Renal pelvis (tissue), 4 donors: Measurements from ENCODE around the gene FOXL1. TPM values are rescaled to one million over a fixed set of nuclear protein-coding genes. Genes with fewer than 3 reads are reported as not detected.

Experiments used
- DNase-seq: peaks from one replicate; pipeline ENCODE4 v3.0.0-alpha.2; 2013
- polyA plus RNA-seq, 3 donors: library from polyadenylated mRNA; unstranded; fragments of 120-200 nt; gene quantifications; one replicate each; pipeline ENCODE4 v1.2.1, GENCODE V29; 2013; ENCODE audit not compliant: insufficient read length in 3 of 3

The FOXL1 gene
- polyA plus RNA-seq, 3 donors = 13.5 to 19.1 (median 15.1) TPM

DNA sequence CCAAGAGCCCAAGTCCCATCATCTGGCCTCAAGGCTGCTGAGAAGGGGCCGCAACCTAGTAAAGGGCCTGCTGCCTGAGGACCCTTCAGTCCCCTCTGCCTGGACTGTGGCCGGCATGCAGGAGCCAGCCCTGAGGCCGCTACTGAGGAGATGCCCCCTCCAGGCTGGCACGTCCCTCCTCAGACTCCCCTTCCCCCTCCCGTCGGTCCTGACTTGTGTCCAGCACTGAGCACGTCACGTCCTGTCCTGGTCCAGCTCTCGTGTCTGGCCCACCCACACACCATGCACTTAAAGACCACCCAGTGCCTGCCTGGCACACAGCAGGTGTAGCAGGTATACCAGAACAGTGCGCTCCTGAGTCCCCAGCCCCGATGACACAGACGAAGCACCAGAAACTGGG lies 32.9 kb upstream of the FOXL1 start:
- no peak for DNase-seq

DNA sequence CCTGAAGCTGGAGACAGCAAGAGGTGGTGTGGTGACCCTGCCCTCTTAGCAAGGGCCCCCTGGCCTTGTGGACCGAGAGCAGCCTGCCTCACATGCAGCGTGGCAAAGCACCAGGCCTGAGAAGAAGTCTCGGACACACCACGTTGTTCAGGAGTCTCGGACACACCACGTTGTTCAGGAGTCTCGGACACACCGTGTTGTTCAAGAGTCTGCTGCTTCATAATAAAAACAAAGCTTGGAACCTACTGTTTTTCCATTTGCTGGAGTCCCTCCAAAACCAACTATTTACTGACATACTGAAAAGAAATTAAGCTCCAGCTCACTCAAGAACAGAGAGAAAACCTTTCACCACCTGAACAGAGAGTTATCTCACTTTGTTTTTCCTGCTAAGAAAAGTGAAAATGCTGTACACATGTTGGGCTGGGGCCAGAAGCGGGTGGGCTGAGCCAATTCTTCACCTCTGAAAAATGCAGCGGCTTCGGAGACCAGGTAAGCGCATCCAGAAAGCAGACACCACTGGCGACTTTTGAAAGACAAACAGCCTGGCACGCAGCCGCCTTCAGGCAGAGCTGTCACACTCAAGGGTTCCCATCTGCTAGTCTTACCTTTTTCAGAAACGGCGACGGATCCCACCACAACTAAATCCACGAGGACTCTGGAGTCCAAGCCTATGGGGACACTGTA lies 32.3 kb upstream of the FOXL1 start:
- DNase-seq = no peak

DNA sequence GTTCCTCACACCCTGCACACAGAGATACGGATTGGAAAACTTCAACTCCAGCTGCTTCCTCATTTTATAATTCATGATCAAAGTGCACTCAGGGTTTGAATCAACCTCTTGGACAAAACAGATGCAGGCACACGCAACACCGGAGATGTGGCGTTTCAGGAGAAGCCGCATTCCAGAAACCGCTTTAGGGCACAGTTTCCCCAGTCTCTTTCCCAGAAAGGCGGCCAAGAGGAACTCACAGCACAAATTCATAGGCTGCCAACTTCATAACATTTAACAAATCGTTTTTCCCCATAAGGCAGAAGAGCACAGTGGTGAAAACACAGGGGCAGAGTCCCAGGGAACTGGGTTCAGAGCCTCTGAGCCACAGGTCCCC lies 31.7 kb upstream of the FOXL1 start:
- DNase-seq = no peak

DNA sequence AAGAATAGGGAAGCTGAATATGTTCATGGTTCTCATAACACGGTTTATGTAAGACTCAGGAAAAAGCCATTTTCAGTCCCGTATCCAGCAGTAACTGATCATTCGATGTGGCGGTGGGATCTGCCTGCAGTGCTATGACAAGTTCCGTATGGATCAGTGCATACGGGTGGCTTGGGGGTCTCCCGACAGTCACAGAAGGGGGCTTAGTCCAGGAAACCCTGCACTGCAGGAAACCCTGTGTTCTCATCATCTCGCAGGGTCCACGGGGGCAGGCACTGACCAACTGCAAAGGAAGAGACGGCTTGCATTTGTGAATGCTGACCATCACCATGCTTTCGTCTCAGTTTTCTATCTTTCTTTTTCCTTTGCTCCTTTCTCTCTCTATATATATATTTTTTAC lies 31.1 kb upstream of the FOXL1 start:
- no peak for DNase-seq

DNA sequence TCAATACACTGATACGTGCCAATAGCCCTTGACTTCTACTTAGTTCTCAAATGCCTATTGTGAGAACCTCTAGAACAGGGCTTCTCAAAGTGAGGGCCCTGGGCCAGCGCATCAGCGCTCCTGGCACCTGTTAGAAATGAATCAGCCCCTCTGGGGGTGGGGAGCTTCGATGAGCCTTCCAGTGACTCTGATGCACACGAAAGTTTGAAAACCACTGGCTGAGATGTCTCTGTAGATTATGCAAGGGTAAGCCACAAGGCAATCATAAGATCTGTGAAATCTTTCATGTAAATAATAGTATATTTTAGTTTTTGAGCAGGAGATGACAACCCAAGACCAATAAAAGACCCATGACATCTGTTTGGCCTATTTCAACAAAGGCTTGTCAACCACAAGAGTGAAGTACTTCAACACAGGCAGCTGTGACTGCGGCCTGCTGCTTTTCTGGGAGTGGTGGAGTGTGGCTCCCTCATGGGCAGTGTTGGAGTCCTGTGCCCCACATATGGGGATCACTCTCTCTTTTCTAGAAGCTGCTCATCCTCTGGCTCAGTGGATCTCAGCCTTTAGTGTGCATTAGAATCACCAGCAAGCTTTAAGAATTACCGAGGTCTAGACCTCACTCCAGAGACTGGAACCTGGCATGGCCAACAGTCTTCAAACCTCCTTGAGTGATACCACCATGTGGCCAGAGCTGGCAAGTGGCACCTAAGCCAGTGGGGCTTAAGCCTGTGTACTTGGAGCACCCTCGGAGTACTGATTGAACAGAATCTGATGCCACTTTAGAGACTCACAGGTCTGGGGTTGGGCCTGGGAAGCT lies 29.1 kb upstream of the FOXL1 start:
- no peak for DNase-seq

DNA sequence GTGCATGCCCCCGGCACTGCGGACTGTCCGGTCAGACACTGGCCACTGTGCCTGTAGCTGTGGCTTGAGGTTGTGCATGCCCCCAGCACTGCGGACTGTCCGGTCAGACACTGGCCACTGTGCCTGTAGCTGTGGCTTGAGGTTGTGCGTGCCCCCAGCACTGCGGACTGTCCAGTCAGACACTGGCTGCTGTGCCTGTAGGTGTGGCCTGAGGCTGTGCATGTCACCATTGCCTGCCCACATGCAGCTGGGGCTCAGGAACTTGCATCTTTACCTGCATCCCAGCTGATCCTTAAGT lies 28.5 kb upstream of the FOXL1 start:
- no peak for DNase-seq

DNA sequence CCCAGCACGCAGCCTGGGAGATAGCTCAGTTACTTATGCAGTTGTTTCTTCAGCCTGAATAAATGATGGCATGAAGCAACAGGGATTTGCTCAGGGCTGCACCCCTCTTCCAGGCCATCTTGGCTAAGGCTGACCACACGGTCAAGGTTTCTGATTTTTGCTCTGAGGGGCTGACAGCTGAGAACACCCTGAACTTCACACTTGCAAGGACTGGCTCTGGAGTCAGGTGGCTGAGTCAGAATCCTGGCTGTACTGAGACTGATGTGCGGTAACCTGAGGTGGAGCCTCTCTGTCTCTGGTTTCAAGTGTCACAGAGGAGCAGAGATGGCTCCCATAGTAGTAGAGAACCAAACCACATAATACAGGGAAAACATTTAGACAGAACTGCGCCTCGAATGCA lies 28.1 kb upstream of the FOXL1 start:
- DNase-seq = no peak

DNA sequence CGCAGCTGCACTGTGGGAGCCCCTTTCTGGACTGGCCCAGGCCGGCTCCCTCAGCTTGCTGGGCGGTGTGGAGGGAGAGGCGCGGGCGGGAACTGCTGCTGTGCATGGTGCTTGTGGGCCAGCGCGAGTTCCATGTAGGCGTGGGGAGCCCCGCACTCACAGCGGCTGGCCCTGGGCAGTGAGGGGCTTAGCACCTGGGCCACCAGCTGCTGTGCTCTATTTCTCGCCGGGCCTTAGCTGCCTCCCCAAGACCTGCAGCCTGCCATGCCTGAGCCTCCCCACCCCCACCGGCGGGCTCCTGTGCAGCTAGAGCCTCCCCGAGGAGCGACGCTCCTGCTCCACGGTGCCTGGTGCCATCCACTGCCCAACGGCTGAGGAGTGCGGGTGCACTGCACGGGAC lies 25.0 kb upstream of the FOXL1 start:
- DNase-seq = no peak

DNA sequence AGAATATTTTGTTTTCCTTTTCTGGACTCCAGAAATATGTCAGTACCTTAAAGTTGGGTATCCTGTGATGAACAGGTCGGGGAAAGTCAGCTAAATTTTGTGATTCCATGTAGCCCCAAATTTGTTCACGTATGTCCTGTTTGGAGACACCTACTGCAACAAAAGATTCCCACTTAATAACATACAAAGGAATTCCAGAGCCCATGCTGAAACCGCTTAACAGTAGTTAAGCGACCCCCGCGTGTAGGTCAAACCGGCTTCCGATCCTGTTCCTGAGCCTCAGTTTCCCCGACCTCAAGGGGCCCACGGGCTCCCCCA lies 23.8 kb upstream of the FOXL1 start:
- no peak for DNase-seq

DNA sequence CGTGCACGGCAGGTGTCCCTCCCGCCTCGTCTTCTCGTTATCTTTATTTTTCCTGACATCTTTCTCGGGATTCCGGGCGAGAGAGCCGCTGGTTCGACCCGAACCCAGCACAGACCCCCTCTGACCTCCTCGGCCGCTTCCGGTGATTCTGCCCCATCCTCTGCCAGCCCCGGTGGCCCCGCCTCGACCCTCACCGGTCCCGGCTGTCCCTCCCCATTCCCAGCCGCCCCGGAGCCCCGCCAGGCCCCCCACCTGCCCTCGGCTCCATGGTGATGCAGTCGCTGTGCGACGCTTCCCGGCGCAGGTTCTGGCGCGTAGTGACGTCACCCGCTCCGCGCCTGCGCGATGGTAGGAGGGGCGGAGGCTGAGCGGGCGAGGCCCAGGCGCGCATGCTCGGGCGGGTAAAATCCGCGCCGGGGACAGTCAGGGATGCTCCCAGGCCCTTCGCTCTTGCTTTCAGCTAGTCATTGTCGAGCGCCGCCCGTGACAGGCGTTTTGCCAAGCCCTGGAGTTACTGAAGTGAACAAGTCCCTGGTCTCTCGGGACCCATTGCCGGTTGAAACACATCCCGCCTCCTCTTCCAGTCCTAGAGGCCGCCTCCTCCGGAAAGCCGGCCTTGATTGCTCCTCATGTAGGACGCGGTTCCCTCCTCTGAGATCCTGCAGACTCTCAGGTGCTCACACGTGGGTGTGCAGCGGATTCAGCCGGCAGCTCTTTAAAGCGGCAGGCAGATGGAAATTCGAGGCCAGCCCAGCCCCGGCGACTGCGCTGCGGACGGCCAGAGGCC lies 23.2 kb upstream of the FOXL1 start, which contains the start of gene MTHFSD:
TSS of gene MTHFSD (minus strand) at position 319 of the 787 bp plus-strand sequence. CDS start at position 268, 51 bp downstream.
- DNase-seq = peak; percentile 93

DNA sequence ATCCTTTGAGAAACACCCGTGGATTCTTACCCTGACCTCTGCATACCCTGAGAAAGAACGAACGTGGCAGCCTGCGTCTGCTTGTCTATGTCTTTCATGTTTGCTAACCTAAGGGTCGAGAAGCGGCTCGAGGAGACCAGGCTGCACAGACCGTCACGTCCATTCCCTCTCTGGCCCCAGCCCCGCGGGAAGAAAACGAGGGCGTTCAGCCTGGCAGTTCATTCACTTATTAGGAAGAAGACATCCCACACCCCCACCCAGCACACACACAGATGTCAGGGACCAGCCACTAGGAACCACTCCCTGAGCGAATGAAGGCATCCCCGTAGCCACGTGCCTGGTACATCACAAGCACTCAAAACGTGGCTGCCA lies 22.7 kb upstream of the FOXL1 start:
- no peak for DNase-seq

DNA sequence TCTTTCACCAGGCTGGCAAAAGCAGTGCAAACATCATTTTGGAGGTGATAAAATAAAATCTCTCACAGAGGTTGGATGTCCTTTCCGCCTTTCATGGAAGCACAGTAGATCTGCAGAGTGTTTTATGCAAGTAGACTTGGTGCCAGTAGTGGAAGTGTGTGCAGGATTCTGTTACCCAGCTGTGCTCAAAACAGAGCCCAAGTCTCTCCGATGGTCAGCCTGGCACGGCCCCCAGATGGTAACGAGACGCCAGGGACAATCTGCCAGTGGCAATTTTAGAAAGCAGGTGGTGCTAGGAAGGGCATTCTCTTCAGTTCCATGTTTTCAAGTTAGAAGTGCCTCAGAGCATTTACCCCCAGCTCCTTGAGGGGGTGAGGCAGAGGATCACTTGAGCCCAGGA lies 21.8 kb upstream of the FOXL1 start:
- no peak for DNase-seq

DNA sequence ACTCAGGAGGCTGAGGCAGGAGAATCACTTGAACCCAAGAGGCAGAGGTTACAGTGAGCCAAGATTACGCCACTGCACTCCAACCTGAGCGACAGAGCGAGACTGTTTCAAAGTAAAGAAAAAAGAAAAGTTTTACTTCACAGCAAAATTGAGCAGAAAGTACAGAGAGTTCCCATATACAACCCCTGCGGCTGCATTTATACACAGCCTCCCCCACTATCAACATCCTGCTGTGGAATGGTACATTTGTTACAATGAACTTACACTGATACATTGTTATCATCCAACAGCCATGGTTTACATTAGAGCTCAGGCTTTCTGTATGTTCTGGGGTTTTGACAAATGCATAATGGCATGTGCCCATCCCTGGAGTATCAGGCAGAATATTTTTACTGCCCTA lies 20.8 kb upstream of the FOXL1 start:
- no peak for DNase-seq

DNA sequence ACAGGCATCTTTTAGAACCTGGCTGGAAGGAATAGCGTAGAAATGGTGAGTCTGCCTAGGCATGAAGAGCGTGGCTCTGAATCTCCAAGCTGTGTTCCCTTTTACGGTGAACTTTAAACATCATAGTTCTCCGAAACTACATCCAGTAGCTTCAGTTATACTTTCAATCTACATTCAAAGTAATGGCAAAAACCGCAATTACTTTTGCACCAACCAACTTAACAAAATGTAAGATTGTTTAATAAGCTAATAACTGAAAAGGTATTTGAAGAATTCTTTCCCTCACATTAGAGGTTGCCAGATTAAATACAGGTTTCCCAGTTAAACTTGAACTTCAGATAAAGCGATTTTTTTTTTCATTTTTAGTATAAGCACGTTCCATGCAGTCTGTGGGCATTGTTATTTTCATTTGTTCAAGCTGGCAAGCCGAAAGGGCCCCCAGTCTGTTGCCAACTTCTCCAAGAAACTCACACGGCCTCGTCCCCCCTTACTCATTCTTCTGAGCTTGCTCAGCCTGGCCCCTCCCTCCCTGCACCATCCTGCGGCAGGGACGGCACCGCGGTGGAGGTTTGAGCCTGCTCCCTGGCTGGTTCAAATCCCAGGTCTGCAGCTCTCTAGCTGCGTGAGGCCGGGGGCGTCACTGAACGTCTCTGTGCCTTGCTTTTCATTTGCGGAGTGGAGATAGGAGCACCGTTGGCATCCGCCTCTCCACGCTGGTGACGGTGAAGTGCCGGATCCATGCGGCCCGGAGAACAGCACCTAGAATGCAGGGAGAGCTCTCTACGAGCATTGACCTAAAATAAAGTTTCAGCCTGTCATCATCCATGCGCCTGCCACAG lies 19.8 kb upstream of the FOXL1 start:
- no peak for DNase-seq

DNA sequence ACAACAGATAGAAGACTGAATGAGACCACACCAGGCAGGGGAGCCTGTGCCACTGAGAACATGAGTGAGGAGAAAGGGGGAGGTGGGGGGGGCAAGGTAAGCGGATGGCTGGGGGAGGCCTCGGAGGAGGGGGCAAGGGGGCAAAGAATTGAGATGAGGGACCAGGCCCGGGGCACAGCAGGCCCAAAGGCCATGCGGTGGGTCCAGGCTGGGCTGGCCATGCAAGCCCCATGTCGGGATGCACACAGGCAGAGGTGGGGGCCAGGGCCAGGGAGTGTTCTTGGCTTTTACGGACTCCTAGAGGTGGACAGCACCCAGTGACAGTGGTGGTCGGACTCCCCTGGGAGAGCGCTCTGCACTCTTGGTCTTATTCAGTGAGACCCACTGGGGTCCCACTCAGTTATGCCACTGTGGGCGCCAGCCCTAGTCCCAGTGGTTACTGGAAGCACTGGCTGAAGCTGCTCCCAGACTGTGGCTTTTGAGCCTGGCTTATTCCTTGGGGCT lies 18.5 kb upstream of the FOXL1 start:
- no peak for DNase-seq

DNA sequence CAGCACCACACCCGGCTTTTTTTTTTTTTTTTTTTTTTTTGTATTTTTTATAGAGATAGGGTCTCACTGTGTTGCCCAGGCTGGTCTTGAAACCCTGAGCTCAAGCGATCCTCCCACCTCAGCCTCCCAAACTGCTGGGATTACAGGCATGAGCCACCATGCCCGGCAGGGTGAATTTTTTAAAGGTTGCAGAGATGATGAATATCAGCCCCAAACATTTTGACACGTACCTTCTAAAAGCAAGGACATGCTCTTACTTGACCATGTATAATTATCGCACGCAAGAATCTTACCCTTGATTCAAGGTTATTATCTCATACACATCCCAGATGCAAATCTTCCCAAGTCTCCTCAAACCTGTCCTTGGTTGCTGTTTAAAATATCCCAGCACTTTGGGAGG lies 16.0 kb upstream of the FOXL1 start:
- DNase-seq = no peak

DNA sequence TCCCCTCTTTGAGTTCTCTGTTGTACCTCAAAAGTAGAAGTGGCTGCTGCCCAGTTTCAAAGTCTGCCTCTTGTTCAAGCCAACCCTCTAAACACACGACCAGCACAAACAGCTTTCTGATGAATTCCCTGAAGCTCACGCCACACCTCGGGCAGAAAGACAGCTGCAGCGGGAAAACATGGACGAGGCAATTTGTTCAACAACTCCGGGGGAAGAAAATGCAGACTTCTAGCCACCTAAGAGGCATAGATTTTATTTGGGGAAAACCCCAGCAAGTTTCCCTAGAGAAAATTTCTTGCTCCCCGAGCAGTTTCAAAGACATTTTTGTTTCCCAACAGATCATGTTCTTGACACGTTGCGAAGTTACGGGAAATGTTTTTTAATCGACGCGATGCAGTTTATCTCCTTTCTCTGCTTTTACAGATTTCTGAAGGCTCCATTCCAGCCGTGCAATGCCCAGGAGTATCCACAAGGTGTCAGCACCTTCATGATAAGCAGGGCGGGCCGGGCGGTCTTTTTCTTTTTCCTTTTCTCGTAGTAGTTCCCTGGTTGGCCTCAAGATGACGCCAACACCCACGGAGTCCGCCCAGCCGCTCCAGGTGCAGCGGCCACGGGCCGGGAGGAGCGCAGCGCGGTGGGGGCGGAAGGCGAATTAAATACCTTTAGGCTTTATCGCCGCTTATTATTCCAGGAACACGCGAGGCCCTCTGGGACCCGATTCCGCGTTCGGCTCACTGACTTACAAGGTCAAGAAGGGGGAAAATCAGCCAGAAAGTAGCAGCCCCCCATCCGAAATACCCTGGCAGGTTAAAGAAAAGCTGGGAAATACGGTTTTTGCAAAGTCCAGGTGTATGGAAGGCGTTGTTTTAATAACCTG lies 14.6 kb upstream of the FOXL1 start:
- peak; percentile 91 for DNase-seq

DNA sequence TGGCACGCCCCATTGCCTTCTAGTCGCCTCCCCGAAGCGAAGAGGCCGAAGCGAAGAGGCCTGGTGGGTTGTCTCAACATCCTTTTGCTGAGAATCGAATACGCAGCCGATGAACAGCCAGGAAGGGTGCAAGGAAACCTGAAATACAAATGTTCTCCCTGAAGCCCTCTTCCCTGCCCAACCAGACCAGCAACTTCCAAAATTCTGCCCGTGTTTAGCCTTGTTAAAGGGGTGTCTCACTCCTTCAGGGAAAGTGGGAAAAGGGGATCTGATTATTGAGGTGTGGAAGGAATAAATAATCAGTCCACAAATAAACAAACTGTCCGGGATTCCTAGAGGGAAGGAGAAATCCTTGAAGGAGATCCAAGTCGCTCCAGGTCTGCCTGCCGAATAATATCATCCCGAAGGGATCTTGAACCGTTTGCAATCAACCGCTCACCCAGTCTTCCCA lies 13.1 kb upstream of the FOXL1 start:
- DNase-seq = no peak

DNA sequence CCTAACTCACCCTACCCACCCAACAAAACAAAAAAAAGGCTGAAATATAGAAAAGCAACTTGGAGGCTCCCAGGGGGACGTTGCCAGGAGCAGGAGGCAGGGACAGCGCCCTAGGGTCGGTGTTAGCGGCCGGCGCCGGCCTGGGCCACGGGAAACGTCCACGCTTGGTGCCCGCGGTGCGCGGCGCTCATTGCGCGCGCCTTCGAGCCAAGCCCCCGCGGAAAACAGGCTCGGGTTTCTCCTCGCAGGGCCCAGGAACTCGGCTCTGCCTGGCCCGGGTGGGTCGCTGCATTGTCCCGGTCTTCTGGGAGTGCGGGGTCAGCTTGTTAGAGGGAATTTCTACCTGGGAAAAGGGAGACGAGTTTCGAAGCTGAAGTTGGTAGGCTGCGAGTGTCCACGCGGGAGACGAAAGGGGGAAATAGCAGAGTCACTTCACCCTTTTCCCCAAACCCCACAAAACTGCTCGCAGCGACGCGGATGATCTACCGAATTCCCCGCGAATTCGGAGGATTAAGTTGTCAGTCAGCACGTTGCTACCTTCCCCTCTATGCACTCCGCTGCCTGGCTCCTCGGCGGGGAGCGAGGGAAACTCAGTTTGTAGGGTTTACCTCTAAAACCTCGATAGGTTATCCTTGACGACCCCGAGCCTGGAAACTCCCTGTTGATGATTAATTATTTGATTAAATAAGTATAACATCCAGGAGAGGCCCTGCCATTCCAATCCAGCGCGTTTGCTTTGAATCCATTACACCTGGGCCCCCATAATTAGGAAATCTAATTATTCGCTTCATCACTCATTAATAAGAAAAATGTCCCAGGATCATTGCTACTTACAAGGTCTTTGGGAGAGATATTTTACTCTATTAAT lies 12.5 kb upstream of the FOXL1 start:
- no peak for DNase-seq

DNA sequence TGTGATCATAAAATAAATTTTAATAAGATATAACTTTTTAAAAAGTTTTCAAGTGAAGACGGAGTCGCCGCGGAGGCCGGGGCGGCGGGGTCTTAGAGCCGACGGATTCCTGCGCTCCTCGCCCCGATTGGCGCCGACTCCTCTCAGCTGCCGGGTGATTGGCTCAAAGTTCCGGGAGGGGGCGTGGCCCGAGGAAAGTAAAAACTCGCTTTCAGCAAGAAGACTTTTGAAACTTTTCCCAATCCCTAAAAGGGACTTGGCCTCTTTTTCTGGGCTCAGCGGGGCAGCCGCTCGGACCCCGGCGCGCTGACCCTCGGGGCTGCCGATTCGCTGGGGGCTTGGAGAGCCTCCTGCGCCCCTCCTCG lies 11.8 kb upstream of the FOXL1 start, which contains the start of gene FOXC2:
TSS of gene FOXC2 (plus strand) at position 229 of the 365 bp plus-strand sequence. CDS start 507 bp downstream, outside the sequence.
- DNase-seq = peak; percentile 97
